GM23248 (cell line): ENCODE data around the gene KL.

ENCODE experiments used
- EZH2 ChIP-seq: fragments of 200-600 bp; sonication (generic); IDR thresholded peaks from 2 replicates; pipeline ENCODE4 v1.6.1; 2018; ENCODE audit warnings: antibody characterized with exemption, mild to moderate bottlenecking; ENCODE audit not compliant: insufficient read depth, poor library complexity, severe bottlenecking
- EZH2phosphoT487 ChIP-seq: fragments of 200-600 bp; sonication (generic); IDR thresholded peaks from 2 replicates; pipeline ENCODE4 v1.6.1; 2018; ENCODE audit warnings: antibody characterized with exemption, moderate library complexity, mild to moderate bottlenecking, low read depth; ENCODE audit not compliant: insufficient read depth

DNA sequence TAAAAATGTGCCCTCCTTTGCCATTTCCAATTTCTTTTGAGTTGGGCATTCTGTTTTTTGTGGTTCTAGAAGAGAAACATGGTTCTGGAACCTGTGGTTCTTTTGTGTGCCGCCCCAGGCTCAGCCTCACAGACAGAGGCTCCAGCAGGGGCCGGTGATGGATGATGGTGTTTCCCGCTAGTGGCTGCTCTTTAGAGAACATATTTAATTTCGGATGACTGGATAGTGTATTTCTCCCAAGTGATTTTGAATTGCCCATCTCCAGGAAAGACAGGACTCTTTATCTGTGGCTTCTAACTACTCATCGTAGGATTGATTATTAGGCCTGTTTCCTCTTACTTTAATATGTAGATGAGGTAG, 75.2 kb downstream of the KL start:
- no peak for TF ChIP-seq EZH2
- no peak for TF ChIP-seq EZH2phosphoT487
